HCT116 (cell line): ENCODE results near the gene SON. TPM values are rescaled to one million over a fixed set of nuclear protein-coding genes. Genes with fewer than 3 reads are reported as not detected.

Source experiments
- ATAC-seq: fragments of 200-7000 bp; cut with Tn5 transposase; 2 replicates; pipeline ENCODE4 v1.9.1; 2020; ENCODE audit warnings: mild to moderate bottlenecking, moderate library complexity
- BruUV-seq: library from RNA; stranded (reverse); fragments of 400-500 nt; replicated peaks from 2 replicates; lab custom pipeline; 2021; lab: Mats Ljungman, UMichigan
- CTCF ChIA-PET: fragments of 300-600 bp; sonication (Branson Sonifier 250); formaldehyde crosslinking; loops from one replicate; lab custom pipeline; 2021; ENCODE audit warnings: antibody characterized with exemption; lab: Charles Lee
- POLR2A ChIA-PET: fragments of 300-600, 350-600 bp; sonication (Branson Sonifier 250); formaldehyde crosslinking; loops from one replicate; lab custom pipeline; 2021; ENCODE audit warnings: antibody characterized with exemption; lab: Charles Lee
- RAD21 ChIA-PET, 2 experiments: fragments of 300-600 bp; sonication (Branson Sonifier 250); formaldehyde crosslinking; loops; one replicate each; lab custom pipeline; 2023; ENCODE audit warnings: low total read pairs in 2 of 2; ENCODE audit not compliant: uncharacterized antibody in 2 of 2, unreplicated experiment in 2 of 2, low non-redundant PET in 1 of 2; lab: Charles Lee
- DNase-seq: peaks from one replicate; pipeline ENCODE4 v3.0.0-alpha.2; 2010; ENCODE audit warnings: low read depth, low spot score
- H2AFZ ChIP-seq: fragments of 200-600 bp; shearing (Covaris generic), sonication (generic); 2 replicates; pipeline ENCODE4 v1.6.1; 2017; ENCODE audit warnings: low read depth, mixed run types, mixed read lengths, antibody characterized with exemption, low read length; ENCODE audit not compliant: poor library complexity, severe bottlenecking
- H3K27ac ChIP-seq: 2 replicates; pipeline ENCODE4 v1.5.1; 2012; ENCODE audit warnings: low read depth, low read length
- H3K27me3 ChIP-seq: fragments of 200-600 bp; sonication (generic); 2 replicates; pipeline ENCODE4 v1.6.1; 2016; ENCODE audit warnings: mixed run types, low read length, mixed read lengths; ENCODE audit not compliant: insufficient read depth
- H3K36me3 ChIP-seq, 2 experiments: fragments of 200-500 bp in 1 of 2; fragments of 200-600 bp in 1 of 2; sonication (Bioruptor generic) in 1 of 2; sonication (generic) in 1 of 2; 2 replicates each; pipeline versions ENCODE4 v1.5.1 to v1.6.1; 2014 to 2016; ENCODE audit warnings: low read length in 2 of 2, inconsistent platforms in 1 of 2, mixed read lengths in 1 of 2, mixed run types in 1 of 2; ENCODE audit not compliant: insufficient read depth in 2 of 2, control insufficient read depth in 1 of 2
- H3K4me1 ChIP-seq, 2 experiments: fragments of 200-600 bp in 1 of 2; sonication (generic) in 1 of 2; 2 replicates each; pipeline versions ENCODE4 v1.5.1 to v1.6.1; 2012 to 2017; ENCODE audit warnings: low read length in 2 of 2, inconsistent platforms in 1 of 2, mild to moderate bottlenecking in 1 of 2, mixed read lengths in 1 of 2, mixed run types in 1 of 2, moderate library complexity in 1 of 2; ENCODE audit not compliant: insufficient read depth in 2 of 2, control insufficient read depth in 1 of 2
- H3K4me2 ChIP-seq: fragments of 200-600 bp; sonication (generic); 2 replicates; pipeline ENCODE4 v1.6.1; 2017; ENCODE audit warnings: mixed run types, low read length, mixed read lengths
- H3K4me3 ChIP-seq, 2 experiments: fragments of 200-600 bp in 1 of 2; sonication (generic) in 1 of 2; replicated peaks in 1 of 2; 2 replicates each; pipeline ENCODE4 v1.5.1; 2011 to 2016; ENCODE audit warnings: low read length in 2 of 2, control low read depth in 1 of 2, low read depth in 1 of 2, mild to moderate bottlenecking in 1 of 2, mixed read lengths in 1 of 2, mixed run types in 1 of 2
- H3K79me2 ChIP-seq: fragments of 200-600 bp; sonication (generic); 2 replicates; pipeline ENCODE4 v1.6.1; 2017; ENCODE audit warnings: mild to moderate bottlenecking, mixed run types, low read length, moderate library complexity, mixed read lengths; ENCODE audit not compliant: insufficient read depth
- H3K9ac ChIP-seq: fragments of 200-600 bp; sonication (generic); 2 replicates; pipeline ENCODE4 v1.6.1; 2016; ENCODE audit warnings: low read length, mixed read lengths
- H3K9me2 ChIP-seq: fragments of 200-600 bp; sonication (generic), shearing (Covaris generic); 2 replicates; pipeline ENCODE4 v1.6.1; 2017; ENCODE audit warnings: mixed run types, mild to moderate bottlenecking, moderate library complexity; ENCODE audit not compliant: insufficient read depth
- H3K9me3 ChIP-seq, 2 experiments: fragments of 200-500 bp in 1 of 2; fragments of 200-600 bp in 1 of 2; sonication (Bioruptor generic) in 1 of 2; sonication (generic) in 1 of 2; 2 replicates each; pipeline ENCODE4 v1.6.1; 2014 to 2017; ENCODE audit warnings: low read length in 2 of 2, mixed read lengths in 2 of 2, inconsistent platforms in 1 of 2, low read depth in 1 of 2, mild to moderate bottlenecking in 1 of 2, mixed run types in 1 of 2, moderate library complexity in 1 of 2; ENCODE audit not compliant: control insufficient read depth in 1 of 2, insufficient read depth in 1 of 2
- H4K20me1 ChIP-seq: fragments of 200-600 bp; sonication (generic), shearing (Covaris generic); 2 replicates; pipeline ENCODE4 v1.6.1; 2017; ENCODE audit warnings: mixed run types, mild to moderate bottlenecking, moderate library complexity; ENCODE audit not compliant: insufficient read depth
- CEBPB ChIP-seq: IDR thresholded peaks from 2 replicates; pipeline ENCODE4 v1.6.1; 2012; ENCODE audit warnings: low read depth
- EGR1 ChIP-seq: IDR thresholded peaks from 2 replicates; pipeline ENCODE4 v1.6.1; 2012; ENCODE audit warnings: low read depth
- ELF1 ChIP-seq: IDR thresholded peaks from 2 replicates; pipeline ENCODE4 v1.6.1; 2012; ENCODE audit warnings: low read depth, borderline replicate concordance
- EZH2phosphoT487 ChIP-seq: fragments of 200-600 bp; IDR thresholded peaks from 2 replicates; pipeline ENCODE4 v1.6.1; 2018; ENCODE audit warnings: antibody characterized with exemption, borderline replicate concordance
- FOSL1 ChIP-seq: IDR thresholded peaks from 2 replicates; pipeline ENCODE4 v1.6.1; 2012; ENCODE audit warnings: low read depth
- JUND ChIP-seq: IDR thresholded peaks from 2 replicates; pipeline ENCODE4 v1.6.1; 2012
- RAD21 ChIP-seq: IDR thresholded peaks from 2 replicates; pipeline ENCODE4 v1.6.1; 2012; ENCODE audit warnings: low read depth, mild to moderate bottlenecking
- REST ChIP-seq: IDR thresholded peaks from 2 replicates; pipeline ENCODE4 v1.6.1; 2012; ENCODE audit warnings: low read depth
- SIN3A ChIP-seq: IDR thresholded peaks from 2 replicates; pipeline ENCODE4 v1.6.1; 2012; ENCODE audit warnings: low read depth
- SP1 ChIP-seq: IDR thresholded peaks from 2 replicates; pipeline ENCODE4 v1.6.1; 2012; ENCODE audit warnings: low read depth
- SRF ChIP-seq: IDR thresholded peaks from 2 replicates; pipeline ENCODE4 v1.6.1; 2012; ENCODE audit warnings: low read depth
- TCF7L2 ChIP-seq: IDR thresholded peaks from 2 replicates; pipeline ENCODE4 v1.7.0; 2011; ENCODE audit warnings: borderline replicate concordance, inconsistent platforms; ENCODE audit not compliant: insufficient read depth, insufficient read length; ENCODE audit errors: extremely low read depth
- YY1 ChIP-seq: IDR thresholded peaks from 2 replicates; pipeline ENCODE4 v1.6.1; 2011; ENCODE audit warnings: low read length, low read depth, moderate library complexity, mild to moderate bottlenecking; ENCODE audit not compliant: insufficient replicate concordance; ENCODE audit errors: extremely low read depth
- ZNF274 ChIP-seq: fragments of 200-500 bp; sonication (Bioruptor generic); IDR thresholded peaks from 2 replicates; pipeline ENCODE4 v1.6.1; 2014; ENCODE audit warnings: mild to moderate bottlenecking, low read depth, low read length, inconsistent platforms
- intact Hi-C: fragments of 100-400 bp; cut with micrococcal nuclease; formaldehyde crosslinking; loops from 2 replicates; pipeline ENCODE4 v1.10.0; 2022
- total RNA-seq: library from RNA; stranded (reverse); gene quantifications from one replicate; pipeline ENCODE4 v1.2.1, GENCODE V29; 2021; ENCODE audit not compliant: unreplicated experiment
- TF ChIP-seq, protein P1 (sequence below): IDR thresholded peaks from 2 replicates; pipeline ENCODE4 v1.6.1; 2012
- TF ChIP-seq, protein P2 (sequence below): IDR thresholded peaks from 2 replicates; pipeline ENCODE4 v1.6.1; 2012
- TF ChIP-seq, protein P3 (sequence below), 3 experiments: fragments of 200-600 bp in 1 of 3; sonication (generic) in 1 of 3; IDR thresholded peaks in 2 of 3; conservative IDR thresholded peaks in 1 of 3; 2 replicates each; pipeline ENCODE4 v1.5.1; 2012 to 2017; ENCODE audit warnings: low read depth in 2 of 3, low read length in 2 of 3, antibody characterized with exemption in 1 of 3, borderline replicate concordance in 1 of 3, control low read depth in 1 of 3, mild to moderate bottlenecking in 1 of 3, mixed read lengths in 1 of 3, mixed run types in 1 of 3, moderate library complexity in 1 of 3; ENCODE audit not compliant: insufficient read depth in 1 of 3

SON gene
- total RNA-seq, 1 experiment from 2014 or later = 195 TPM

- no peak overlapping the region for H3K4me2 ChIP-seq
- H3K27ac ChIP-seq = peak overlapping the region; percentile 55; the same call in 1 of the 2 replicates
- no peak for DNase-seq
- ChIA-PET CTCF (interaction anchor here (1.5 kb wide), 1 partner anchor 27 kb away, joined by 6 read pairs; no protein-coding TSS in a partner anchor), RAD21 (no interaction called here), POLR2A (interaction anchor here (0.7 kb wide), 1 partner anchor 9 kb away, joined by 3 read pairs; the partner anchor contains the start of gene DONSON)
- intact Hi-C loops = no loop called here
- H3K36me3 ChIP-seq = peaks cover 46 to 53% of the 10 kb centered on the region in 2 experiments
- ATAC-seq = peak; percentile 33; the same call in 1 of the 2 replicates
- no peaks in the 10 kb centered on the region for H3K9me3 ChIP-seq
- TF ChIP-seq TCF7L2 (no peak), SRF (no peak), EGR1 (no peak), CEBPB (no peak), ELF1 (no peak), EZH2phosphoT487 (no peak), SIN3A (no peak), FOSL1 (no peak), REST (no peak), ZNF274 (no peak), YY1 (no peak), JUND (no peak), RAD21 (no peak), SP1 (no peak)
- TF ChIP-seq, protein P1, sequence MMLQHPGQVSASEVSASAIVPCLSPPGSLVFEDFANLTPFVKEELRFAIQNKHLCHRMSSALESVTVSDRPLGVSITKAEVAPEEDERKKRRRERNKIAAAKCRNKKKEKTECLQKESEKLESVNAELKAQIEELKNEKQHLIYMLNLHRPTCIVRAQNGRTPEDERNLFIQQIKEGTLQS = no peak
- TF ChIP-seq, protein P2, sequence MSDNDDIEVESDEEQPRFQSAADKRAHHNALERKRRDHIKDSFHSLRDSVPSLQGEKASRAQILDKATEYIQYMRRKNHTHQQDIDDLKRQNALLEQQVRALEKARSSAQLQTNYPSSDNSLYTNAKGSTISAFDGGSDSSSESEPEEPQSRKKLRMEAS = no peak
- TF ChIP-seq, protein P3, sequence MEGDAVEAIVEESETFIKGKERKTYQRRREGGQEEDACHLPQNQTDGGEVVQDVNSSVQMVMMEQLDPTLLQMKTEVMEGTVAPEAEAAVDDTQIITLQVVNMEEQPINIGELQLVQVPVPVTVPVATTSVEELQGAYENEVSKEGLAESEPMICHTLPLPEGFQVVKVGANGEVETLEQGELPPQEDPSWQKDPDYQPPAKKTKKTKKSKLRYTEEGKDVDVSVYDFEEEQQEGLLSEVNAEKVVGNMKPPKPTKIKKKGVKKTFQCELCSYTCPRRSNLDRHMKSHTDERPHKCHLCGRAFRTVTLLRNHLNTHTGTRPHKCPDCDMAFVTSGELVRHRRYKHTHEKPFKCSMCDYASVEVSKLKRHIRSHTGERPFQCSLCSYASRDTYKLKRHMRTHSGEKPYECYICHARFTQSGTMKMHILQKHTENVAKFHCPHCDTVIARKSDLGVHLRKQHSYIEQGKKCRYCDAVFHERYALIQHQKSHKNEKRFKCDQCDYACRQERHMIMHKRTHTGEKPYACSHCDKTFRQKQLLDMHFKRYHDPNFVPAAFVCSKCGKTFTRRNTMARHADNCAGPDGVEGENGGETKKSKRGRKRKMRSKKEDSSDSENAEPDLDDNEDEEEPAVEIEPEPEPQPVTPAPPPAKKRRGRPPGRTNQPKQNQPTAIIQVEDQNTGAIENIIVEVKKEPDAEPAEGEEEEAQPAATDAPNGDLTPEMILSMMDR (IDR thresholded peaks at IDR 0.05 in 2 of 3, conservative IDR thresholded peaks at IDR 0.05 in 1 of 3; ENCODE audit: borderline replicate concordance in 1 of 3, insufficient read depth in 1 of 3, low read depth in 2 of 3, low read length in 2 of 3) = no peak
- BruUV-seq = no TSS peak
- peaks cover 35% of the 10 kb centered on the region for H3K79me2 ChIP-seq
- no peaks in the 10 kb centered on the region for H3K9me2 ChIP-seq
- H3K4me1 ChIP-seq = peaks cover 0 to 4% of the 10 kb centered on the region in 2 experiments; a peak in 1 of 4 replicates
- no peak overlapping the region for H2AFZ ChIP-seq
- H4K20me1 ChIP-seq = peaks cover 8% of the 10 kb centered on the region; the same call in 1 of the 2 replicates
- no peaks in the 10 kb centered on the region for H3K27me3 ChIP-seq
- no peak overlapping the region for H3K4me3 ChIP-seq
- no peak overlapping the region for H3K9ac ChIP-seq
Observed at GRCh38 chr21:33578959-33579542, 36.2 kb downstream of the SON start.
